Right lobe of liver (tissue), 6 donors: ENCODE results near the gene CNOT4. TPM values are rescaled to one million over a fixed set of nuclear protein-coding genes. Genes with fewer than 3 reads are reported as not detected.
"Not testable (repeated sequence)": the region's sequence is repeated elsewhere in the genome, so short reads cannot be mapped to it uniquely, and the experiment has no call there.

Source experiments
- ATAC-seq, 4 donors: fragments of 200-7000 bp; cut with Tn5 transposase; one replicate each; pipeline ENCODE4 v1.9.1; 2020; ENCODE audit warnings: mild to moderate bottlenecking in 4 of 4, moderate library complexity in 4 of 4
- DNase-seq, 3 donors: peaks; one replicate each; pipeline ENCODE4 v3.0.0-alpha.2; 2020
- H3K27ac ChIP-seq, 3 donors: fragments of 200-600 bp; one replicate each; pipeline ENCODE4 v1.8.0; 2022
- H3K27me3 ChIP-seq, 2 donors: fragments of 200-600 bp; one replicate each; pipeline ENCODE4 v1.8.0; 2022
- H3K36me3 ChIP-seq, 4 donors: fragments of 200-600 bp; sonication (generic) in 1 of 4; one replicate each; pipeline versions ENCODE4 v1.5.1 to v1.8.0; 2017 to 2022; ENCODE audit warnings: control low read depth in 1 of 4
- H3K4me1 ChIP-seq, 4 donors: fragments of 200-600 bp; sonication (generic) in 1 of 4; one replicate each; pipeline versions ENCODE4 v1.5.1 to v1.8.0; 2017 to 2022; ENCODE audit warnings: control low read depth in 1 of 4
- H3K4me3 ChIP-seq, 3 donors: fragments of 200-600 bp; one replicate each; pipeline ENCODE4 v1.8.0; 2022
- H3K9me3 ChIP-seq, 4 donors: fragments of 200-600 bp; sonication (generic) in 1 of 4; one replicate each; pipeline versions ENCODE4 v1.5.1 to v1.8.0; 2017 to 2022; ENCODE audit warnings: control low read depth in 1 of 4
- CTCF ChIP-seq, 4 donors: fragments of 200-600 bp in 3 of 4; fragments of 450-650 bp in 1 of 4; IDR thresholded peaks; one replicate each; pipeline versions ENCODE4 v1.5.1 to v1.8.0; 2016 to 2022; ENCODE audit warnings: antibody characterized with exemption in 4 of 4, mild to moderate bottlenecking in 2 of 4
- POLR2A ChIP-seq: fragments of 450-650 bp; IDR thresholded peaks from one replicate; pipeline ENCODE4 v1.6.1; 2017; ENCODE audit warnings: antibody characterized with exemption, mild to moderate bottlenecking
- WGBS: methylation state at CpG from one replicate; pipeline ENCODE4 v1.1.6; 2018; ENCODE audit warnings: low coverage, low lambda C conversion rate; ENCODE audit not compliant: insufficient coverage; ENCODE audit errors: missing lambda C conversion rate; 5-methylcytosine and 5-hydroxymethylcytosine counted together
- intact Hi-C, 2 donors: fragments of 100-400 bp; cut with DNase I; formaldehyde crosslinking; loops; one replicate each; pipeline versions ENCODE4 v1.11.2 to v1.14.1; 2022
- total RNA-seq, 6 experiments: library from RNA; depleted of rRNA in 2 of 6; stranded (reverse); fragments of >200 nt in 2 of 6; fragmentation: NEBNext Ultra II Directional in 3 of 6; extraction: Animal tissue kit (Norgen Biotek cat#: 25700) in 3 of 6; gene quantifications; one replicate each; pipeline versions ENCODE4 v1.1.0 to v1.2.4, GENCODE V29; 2016 to 2023
- donor health status: DM: no; HTN: yes; CAD: no.
- donor health status: DM: no; HTN: no; CAD: no.
- donor health status: DM: no; HTN: no; CAD: no.
- donor health status: DM: no; HTN: yes; CAD: no.
- donor health status: DM: no; HTN: yes; CAD: no.

The CNOT4 gene
- total RNA-seq, 6 experiments from 2014 or later: 9.1 to 14.1 (median 11.0) TPM

DNA sequence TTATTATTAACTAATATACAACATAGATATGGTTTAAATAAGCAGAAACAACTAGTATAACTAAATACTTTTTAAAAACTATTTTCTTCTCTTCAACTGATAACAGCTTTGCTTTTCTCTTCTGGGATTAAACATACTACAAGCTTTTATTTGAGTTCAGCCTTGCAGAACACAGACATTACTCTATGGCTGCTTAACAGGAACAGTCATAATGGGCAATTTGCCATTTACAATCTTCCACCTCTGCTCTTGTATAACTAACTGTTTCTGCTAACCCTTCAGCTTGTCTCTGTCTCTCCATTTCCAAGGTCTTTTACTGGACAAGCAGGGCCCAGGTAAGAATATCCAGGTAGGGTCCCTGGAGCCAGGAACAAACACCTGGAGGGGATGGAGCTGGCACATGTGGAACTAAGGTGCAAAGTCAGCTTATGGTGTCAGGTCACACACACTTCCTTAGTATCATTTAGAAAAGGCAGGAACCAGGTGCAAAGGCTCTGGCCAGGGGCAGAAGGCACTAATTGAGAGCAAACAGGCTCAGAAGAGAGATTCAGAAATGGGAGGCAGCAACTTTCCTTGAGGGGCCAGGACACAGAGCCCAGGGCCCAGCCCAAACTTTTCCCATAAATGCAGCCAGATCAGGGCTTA is 183.1 kb downstream of the CNOT4 start:
- H3K27me3 ChIP-seq: no peaks in the 10 kb centered on the region
- ATAC-seq (no peak), DNase-seq (no peak)
- H3K27ac ChIP-seq: no peak overlapping the region
- H3K4me3 ChIP-seq: no peak overlapping the region
- no peaks in the 10 kb centered on the region for H3K36me3 ChIP-seq
- TF ChIP-seq CTCF (IDR thresholded peaks at IDR 0.05) (no peak), POLR2A (no peak)
- no peaks in the 10 kb centered on the region for H3K4me1 ChIP-seq
- intact Hi-C loops: no loop called here
- H3K9me3 ChIP-seq: no peaks in the 10 kb centered on the region

DNA sequence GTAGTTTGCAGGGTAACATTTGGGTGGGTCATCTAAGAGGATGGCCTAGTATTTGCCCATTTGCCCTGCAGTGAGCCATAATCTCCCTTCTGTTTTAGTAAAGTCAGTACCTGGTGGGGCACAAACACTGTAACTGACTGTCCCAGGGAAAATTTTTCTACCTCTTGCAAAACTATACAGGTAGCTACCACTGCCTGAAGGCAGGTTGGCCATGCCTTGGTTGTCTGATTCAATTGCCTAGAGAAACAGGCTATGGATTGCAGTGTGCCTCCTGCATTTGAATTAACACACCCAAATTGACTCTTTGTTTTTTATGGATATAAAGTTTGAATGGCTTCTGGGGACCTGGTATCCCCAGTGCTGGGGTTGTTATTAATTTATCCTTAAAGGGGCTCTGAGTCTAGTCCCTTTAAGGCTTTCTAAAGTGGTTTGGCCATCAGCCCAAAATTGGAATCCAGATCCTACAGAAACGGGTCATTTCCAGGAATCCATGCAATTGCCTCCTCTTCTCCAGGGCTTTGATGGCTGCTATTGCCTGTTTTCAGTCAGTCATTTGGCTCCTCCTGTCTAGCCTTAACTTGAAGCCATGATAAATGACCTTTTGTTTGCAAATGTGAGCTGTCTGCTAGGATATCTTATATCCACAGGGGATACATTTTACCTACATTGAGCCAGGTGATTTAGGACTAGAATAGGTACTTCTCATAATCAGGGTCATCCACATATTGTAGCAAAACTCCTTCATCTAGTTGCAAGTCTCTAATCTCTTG is 187.1 kb downstream of the CNOT4 start:
- H3K4me3 ChIP-seq: no peak overlapping the region
- H3K27ac ChIP-seq: no peak overlapping the region
- DNase-seq (no peak), ATAC-seq (no peak)
- intact Hi-C loops: no loop called here
- TF ChIP-seq CTCF (IDR thresholded peaks at IDR 0.05): no peak
- TF ChIP-seq POLR2A: no peak
- H3K36me3 ChIP-seq: no peaks in the 10 kb centered on the region
- WGBS: 40% methylated on average over 1 of the region's 1 CpG
- no peaks in the 10 kb centered on the region for H3K9me3 ChIP-seq
- no peaks in the 10 kb centered on the region for H3K27me3 ChIP-seq
- no peaks in the 10 kb centered on the region for H3K4me1 ChIP-seq

DNA sequence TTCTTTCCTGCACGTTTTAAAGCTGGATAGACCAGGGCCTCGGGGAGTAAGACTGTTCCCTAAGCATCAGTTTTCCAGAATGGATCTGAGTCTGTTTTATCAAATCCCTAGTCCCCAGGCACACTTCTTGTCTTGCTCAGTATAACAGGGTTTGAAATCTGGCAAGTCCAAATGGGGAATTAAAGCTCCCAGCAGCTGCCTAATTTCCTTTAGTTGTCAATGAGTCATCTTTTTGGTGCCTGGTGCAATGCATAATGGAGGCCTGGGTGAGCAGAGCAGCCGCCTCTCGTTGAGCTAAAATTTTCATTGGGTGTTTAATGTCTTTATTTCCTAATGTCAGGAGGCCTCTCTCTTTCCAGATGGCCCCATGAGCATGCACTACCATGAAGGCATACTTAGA is 188.3 kb downstream of the CNOT4 start:
- DNase-seq (no peak), ATAC-seq (no peak)
- H3K36me3 ChIP-seq: no peaks in the 10 kb centered on the region
- H3K9me3 ChIP-seq: no peaks in the 10 kb centered on the region
- no peaks in the 10 kb centered on the region for H3K27me3 ChIP-seq
- no peaks in the 10 kb centered on the region for H3K4me1 ChIP-seq
- H3K27ac ChIP-seq: no peak overlapping the region
- intact Hi-C loops: no loop called here
- H3K4me3 ChIP-seq: no peak overlapping the region
- WGBS: 78% methylated on average over 4 of the region's 4 CpGs
- TF ChIP-seq CTCF (IDR thresholded peaks at IDR 0.05): no peak
- TF ChIP-seq POLR2A: no peak

DNA sequence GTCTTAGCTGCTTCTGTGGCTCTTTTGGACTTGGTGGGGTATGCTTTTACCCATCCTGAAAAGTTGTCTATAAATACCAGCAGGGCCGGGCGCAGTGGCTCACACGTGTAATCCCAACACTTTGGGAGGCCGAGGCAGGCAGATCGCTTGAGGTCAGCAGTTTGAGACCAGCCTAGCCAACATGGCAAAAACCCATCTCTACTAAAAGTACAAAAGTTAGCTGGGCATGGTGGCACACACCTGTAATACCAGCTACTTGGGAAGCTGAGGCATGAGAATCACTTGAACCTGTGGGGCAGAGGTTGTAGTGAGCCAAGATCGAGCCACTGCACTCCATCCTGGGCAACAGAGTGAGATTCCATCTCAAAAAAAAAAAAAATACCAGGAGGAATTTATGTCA is 188.9 kb downstream of the CNOT4 start:
- H3K27me3 ChIP-seq, H3K27ac ChIP-seq, ATAC-seq, H3K9me3 ChIP-seq, H3K4me3 ChIP-seq, H3K36me3 ChIP-seq, intact Hi-C loops, DNase-seq, H3K4me1 ChIP-seq: not testable (repeated sequence)
- WGBS: 78% methylated on average over 6 of the region's 6 CpGs

DNA sequence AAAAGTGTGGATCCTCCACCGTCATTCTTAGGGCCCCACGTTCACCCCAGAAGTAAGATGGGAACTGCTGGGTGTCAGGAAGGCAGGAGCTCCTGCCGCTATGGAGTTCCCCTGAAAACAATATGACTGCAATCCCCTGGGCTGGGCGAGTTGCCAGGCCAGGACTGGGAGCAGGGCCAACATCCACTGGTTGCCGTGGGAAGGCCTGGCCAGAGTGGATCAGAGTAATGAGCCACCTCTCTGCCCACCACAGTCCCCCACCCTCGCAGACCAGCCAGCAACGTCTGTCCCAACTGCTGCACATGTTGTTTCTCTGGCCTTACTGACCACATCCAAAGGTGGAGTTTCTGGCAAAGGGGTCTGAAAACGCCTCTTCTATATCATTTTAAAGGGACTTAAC is 189.6 kb downstream of the CNOT4 start:
- Histone ChIP-seq H3K36me3 (no peaks in the 10 kb centered on the region), H3K4me3 (no peak overlapping the region), H3K9me3 (no peaks in the 10 kb centered on the region), H3K27me3 (no peaks in the 10 kb centered on the region), H3K4me1 (no peaks in the 10 kb centered on the region), H3K27ac (no peak overlapping the region)
- ATAC-seq (peak; percentile 80 to 98 (median 91)), DNase-seq (peak; percentile 79 to 81 (median 81))
- TF ChIP-seq POLR2A (no peak), CTCF (IDR thresholded peaks at IDR 0.05) (no peak)
- intact Hi-C loops: no loop called here
- 24% methylated on average over 5 of the region's 8 CpGs for WGBS
